HepG2 (cell line): ENCODE measurements around the gene STRADA. TPM values are rescaled to one million over a fixed set of nuclear protein-coding genes. Genes with fewer than 3 reads are reported as not detected.

Experiments
- ATAC-seq: fragments of 200-7000 bp; cut with Tn5 transposase; 3 replicates; pipeline ENCODE4 v1.9.1; 2020; ENCODE audit warnings: mild to moderate bottlenecking, moderate library complexity
- BruUV-seq: library from RNA; stranded (reverse); fragments of 400-500 nt; replicated peaks from 2 replicates; lab custom pipeline; 2021; lab: Mats Ljungman, UMichigan
- CTCF ChIA-PET: fragments of 300-600 bp; formaldehyde crosslinking; extraction: SDS; loops from one replicate; lab custom pipeline; 2021; ENCODE audit warnings: low total read pairs, inconsistent platforms, low intra/inter-chr PET ratio; lab: Yijun Ruan, JAX
- POLR2A ChIA-PET: fragments of 350-600 bp; sonication (Branson Sonifier 250); formaldehyde crosslinking; loops from one replicate; lab custom pipeline; 2020; ENCODE audit warnings: antibody characterized with exemption, inconsistent platforms; lab: Yijun Ruan, JAX
- DNase-seq: peaks from one replicate; pipeline ENCODE4 v3.0.0-alpha.2; 2015; ENCODE audit warnings: low spot score
- FAIRE-seq: peaks from 3 replicates; lab custom pipeline; 2011; peaks lifted over from hg19 to GRCh38; lab: Jason Lieb, UNC
- H2AFZ ChIP-seq: one replicate; pipeline ENCODE4 v1.6.1; 2011; ENCODE audit warnings: low read length, inconsistent platforms
- H3K27ac ChIP-seq: fragments of 300-600 bp; 3 replicates; pipeline ENCODE4 v1.8.0; 2011; ENCODE audit warnings: mixed run types, mild to moderate bottlenecking, mixed read lengths, low read length, inconsistent platforms; ENCODE audit not compliant: insufficient read depth; ENCODE audit errors: extremely low read length
- H3K27me3 ChIP-seq, 2 experiments: fragments of 200-600 bp in 1 of 2; 2 replicates in 1 of 2; 3 replicates in 1 of 2; pipeline versions ENCODE4 v1.6.0 to v1.8.0; 2011; ENCODE audit warnings: low read length in 2 of 2, mild to moderate bottlenecking in 2 of 2, moderate library complexity in 2 of 2, inconsistent platforms in 1 of 2; ENCODE audit not compliant: insufficient read depth in 2 of 2, control insufficient read depth in 1 of 2
- H3K36me3 ChIP-seq, 2 experiments: fragments of 200-600 bp in 1 of 2; replicated peaks in 1 of 2; 2 replicates in 1 of 2; 3 replicates in 1 of 2; pipeline versions ENCODE4 v1.5.1 to v1.8.0; 2011; ENCODE audit warnings: low read length in 2 of 2, inconsistent platforms in 1 of 2; ENCODE audit not compliant: insufficient read depth in 2 of 2, control insufficient read depth in 1 of 2
- H3K4me1 ChIP-seq: 2 replicates; pipeline ENCODE4 v1.5.1; 2012; ENCODE audit warnings: low read length, inconsistent platforms; ENCODE audit not compliant: insufficient read depth
- H3K4me2 ChIP-seq: 2 replicates; pipeline ENCODE4 v1.6.0; 2011; ENCODE audit warnings: low read depth, low read length, inconsistent platforms
- H3K4me3 ChIP-seq, 3 experiments: fragments of 200-600 bp in 1 of 3; sonication (generic), shearing (Covaris generic) in 1 of 3; replicated peaks in 1 of 3; 2 replicates each; pipeline ENCODE4 v1.5.1; 2011 to 2016; ENCODE audit warnings: low read length in 3 of 3, inconsistent platforms in 2 of 3, low read depth in 2 of 3, mild to moderate bottlenecking in 2 of 3, control low read depth in 1 of 3, mixed read lengths in 1 of 3; ENCODE audit not compliant: insufficient read depth in 1 of 3
- H3K79me2 ChIP-seq: one replicate; pipeline ENCODE4 v1.6.1; 2011; ENCODE audit warnings: low read length, inconsistent platforms; ENCODE audit not compliant: insufficient read depth
- H3K9ac ChIP-seq: 2 replicates; pipeline ENCODE4 v1.6.0; 2011; ENCODE audit warnings: mild to moderate bottlenecking, low read depth, low read length, inconsistent platforms; ENCODE audit not compliant: insufficient read depth
- H3K9me3 ChIP-seq: 2 replicates; pipeline ENCODE4 v1.5.1; 2012; ENCODE audit warnings: mild to moderate bottlenecking, low read length
- H4K20me1 ChIP-seq: 2 replicates; pipeline ENCODE4 v1.6.0; 2011; ENCODE audit warnings: inconsistent platforms, mild to moderate bottlenecking, low read length, moderate library complexity; ENCODE audit not compliant: insufficient read depth
- BRCA1 ChIP-seq: sonication (generic); formaldehyde crosslinking; IDR thresholded peaks from 2 replicates; pipeline ENCODE4 v1.4.0; 2020; ENCODE audit warnings: missing genetic modification reagents
- CREM ChIP-seq, 2 experiments: sonication (generic) in 1 of 2; formaldehyde crosslinking in 1 of 2; IDR thresholded peaks; 2 replicates each; pipeline versions ENCODE4 v1.4.0 to v1.6.1; 2016 to 2020; ENCODE audit warnings: antibody characterized with exemption in 1 of 2, mild to moderate bottlenecking in 1 of 2, missing genetic modification reagents in 1 of 2
- MBNL3 ChIP-seq: fragments of 250-450 bp; sonication (Bioruptor Pico); conservative IDR thresholded peaks from 2 replicates; pipeline ENCODE4 v1.8.0; 2022; ENCODE audit warnings: mild to moderate bottlenecking, inconsistent platforms
- RBFOX2 ChIP-seq: fragments of 200-400 bp; formaldehyde crosslinking; IDR thresholded peaks from 2 replicates; pipeline ENCODE4 v1.6.1; 2017; ENCODE audit warnings: low read depth, mild to moderate bottlenecking, low read length
- RFXAP ChIP-seq: sonication (generic); formaldehyde crosslinking; IDR thresholded peaks from 2 replicates; pipeline ENCODE4 v1.4.0; 2020; ENCODE audit warnings: missing genetic modification reagents, borderline replicate concordance
- ZNF17 ChIP-seq: sonication (generic); formaldehyde crosslinking; IDR thresholded peaks from 2 replicates; pipeline ENCODE4 v1.5.0; 2020; ENCODE audit warnings: mild to moderate bottlenecking, missing genetic modification reagents
- ZNF337 ChIP-seq: sonication (generic); formaldehyde crosslinking; IDR thresholded peaks from 2 replicates; pipeline ENCODE4 v1.5.1; 2020; ENCODE audit warnings: missing genetic modification reagents, low read depth, mild to moderate bottlenecking, borderline replicate concordance
- ZNF737 ChIP-seq: sonication (generic); formaldehyde crosslinking; IDR thresholded peaks from 2 replicates; pipeline ENCODE4 v1.5.0; 2020; ENCODE audit warnings: missing genetic modification reagents, mild to moderate bottlenecking, borderline replicate concordance
- ZNF883 ChIP-seq: sonication (generic); formaldehyde crosslinking; IDR thresholded peaks from 2 replicates; pipeline ENCODE4 v1.5.1; 2020; ENCODE audit warnings: mild to moderate bottlenecking, missing genetic modification reagents; ENCODE audit errors: not compliant biosample characterization
- WGBS: methylation state at CpG from one replicate; pipeline ENCODE4 v1.1.6; 2017; ENCODE audit warnings: low lambda C conversion rate; 5-methylcytosine and 5-hydroxymethylcytosine counted together
- in situ Hi-C: cut with HindIII; loops from 2 replicates; pipeline ENCODE4 v1.10.0; 2017; ENCODE audit warnings: low pct_unique_long_range_greater_than_20kb; ENCODE audit not compliant: extremely low pct_ligation_motif_present
- intact Hi-C: fragments of 100-400 bp; cut with micrococcal nuclease; formaldehyde crosslinking; loops from one replicate; pipeline ENCODE4 v1.10.0; 2022; ENCODE audit not compliant: unreplicated experiment
- polyA plus RNA-seq, 8 experiments: library from polyadenylated mRNA; depleted of rRNA in 3 of 8; stranded (reverse) in 7 of 8; unstranded in 1 of 8; fragments of >200 nt; fragmentation: Illumina TruSeq in 4 of 8; extraction: Trizol in 4 of 8; gene quantifications; 2 replicates each; pipeline versions ENCODE4 v1.2.1 to v1.2.3, GENCODE V29; 2011 to 2016; ENCODE audit warnings: low read depth in 4 of 8, missing spikeins in 1 of 8, mixed read lengths in 1 of 8; ENCODE audit not compliant: insufficient read depth in 1 of 8
- total RNA-seq, 5 experiments: library from RNA; depleted of rRNA; stranded (reverse); fragments of >200 nt; fragmentation: Illumina TruSeq; extraction: Trizol; gene quantifications; 2 replicates each; pipeline ENCODE4 v1.2.3, GENCODE V29; 2016; ENCODE audit warnings: low read depth in 1 of 5
- TF ChIP-seq, protein P1 (sequence below): sonication (generic); formaldehyde crosslinking; IDR thresholded peaks from 2 replicates; pipeline ENCODE4 v1.8.1; 2023; ENCODE audit warnings: missing genetic modification reagents, mild to moderate bottlenecking, borderline replicate concordance
- TF ChIP-seq, protein P2 (sequence below): sonication (generic); formaldehyde crosslinking; IDR thresholded peaks from 2 replicates; pipeline ENCODE4 v1.5.0; 2020; ENCODE audit warnings: mild to moderate bottlenecking, missing genetic modification reagents
- TF ChIP-seq, protein P3 (sequence below): sonication (generic); formaldehyde crosslinking; IDR thresholded peaks from 2 replicates; pipeline ENCODE4 v1.4.0; 2020; ENCODE audit warnings: mild to moderate bottlenecking, missing genetic modification reagents
- TF ChIP-seq, protein P4 (sequence below): sonication (generic); formaldehyde crosslinking; conservative IDR thresholded peaks from 2 replicates; pipeline ENCODE4 v1.4.0; 2020; ENCODE audit warnings: missing genetic modification reagents

The STRADA gene
- total and polyA plus RNA-seq, 2 of the 13 experiments (the other 11 are each of a cell fraction or from before 2014, with no cell fraction given), result 17.6 to 17.9 TPM

DNA sequence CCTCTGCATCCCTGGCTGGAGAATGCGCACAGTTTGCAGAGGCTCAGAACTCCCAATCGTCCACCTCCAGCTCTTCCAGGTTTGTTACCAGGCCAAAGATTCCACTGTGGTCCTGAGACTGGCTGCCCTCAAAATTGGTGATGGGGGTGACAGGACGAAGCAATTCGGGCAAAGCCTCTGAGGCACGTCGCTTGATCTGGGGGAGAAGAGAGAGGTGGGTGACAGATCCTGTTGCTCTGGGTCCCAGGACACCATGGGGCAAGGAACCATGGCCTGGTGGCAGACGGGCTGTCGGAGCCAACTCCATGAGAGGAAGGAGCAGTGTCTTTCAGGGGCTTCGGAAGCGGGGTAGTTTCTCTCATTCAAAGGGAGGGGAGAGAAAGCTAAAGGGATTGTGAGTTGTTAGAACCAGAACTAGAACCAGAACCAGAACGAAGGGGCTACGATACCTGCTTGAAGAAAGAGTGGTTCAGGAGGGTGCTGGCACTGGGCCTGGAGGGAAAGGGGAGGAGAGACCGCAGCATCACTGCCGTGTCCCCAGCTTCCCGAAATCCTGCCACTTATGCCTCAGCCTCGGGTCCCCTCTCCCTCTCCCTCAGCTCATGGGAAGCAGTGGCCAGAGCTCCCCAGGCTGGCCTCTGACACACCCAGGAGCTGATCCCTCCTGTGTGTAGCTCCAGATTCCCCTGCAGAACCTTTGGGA lies 37.9 kb downstream of the STRADA start:
- Histone ChIP-seq H3K79me2 (no peaks in the 10 kb centered on the region), H3K4me3 (no peak overlapping the region), H3K9ac (no peak overlapping the region), H3K27ac (no peak overlapping the region), H4K20me1 (no peaks in the 10 kb centered on the region), H3K4me1 (peaks cover 6% of the 10 kb centered on the region), H3K4me2 (no peak overlapping the region), H2AFZ (no peak overlapping the region), H3K27me3 (no peaks in the 10 kb centered on the region), H3K36me3 (peaks cover 1 to 5% of the 10 kb centered on the region in 2 experiments; a peak in 3 of 5 replicates), H3K9me3 (no peaks in the 10 kb centered on the region)
- in situ Hi-C loops (no loop called here), intact Hi-C loops (no loop called here)
- WGBS, result 90% methylated on average over 15 of the region's 16 CpGs
- CTCF ChIA-PET, result no interaction called here
- DNase-seq (no peak), ATAC-seq (no peak), FAIRE-seq (no peak)
- no peak for TF ChIP-seq ZNF337
- TF ChIP-seq, protein P1, sequence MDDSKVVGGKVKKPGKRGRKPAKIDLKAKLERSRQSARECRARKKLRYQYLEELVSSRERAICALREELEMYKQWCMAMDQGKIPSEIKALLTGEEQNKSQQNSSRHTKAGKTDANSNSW (CRISPR knock-in tag), result no peak
- TF ChIP-seq, protein P2, sequence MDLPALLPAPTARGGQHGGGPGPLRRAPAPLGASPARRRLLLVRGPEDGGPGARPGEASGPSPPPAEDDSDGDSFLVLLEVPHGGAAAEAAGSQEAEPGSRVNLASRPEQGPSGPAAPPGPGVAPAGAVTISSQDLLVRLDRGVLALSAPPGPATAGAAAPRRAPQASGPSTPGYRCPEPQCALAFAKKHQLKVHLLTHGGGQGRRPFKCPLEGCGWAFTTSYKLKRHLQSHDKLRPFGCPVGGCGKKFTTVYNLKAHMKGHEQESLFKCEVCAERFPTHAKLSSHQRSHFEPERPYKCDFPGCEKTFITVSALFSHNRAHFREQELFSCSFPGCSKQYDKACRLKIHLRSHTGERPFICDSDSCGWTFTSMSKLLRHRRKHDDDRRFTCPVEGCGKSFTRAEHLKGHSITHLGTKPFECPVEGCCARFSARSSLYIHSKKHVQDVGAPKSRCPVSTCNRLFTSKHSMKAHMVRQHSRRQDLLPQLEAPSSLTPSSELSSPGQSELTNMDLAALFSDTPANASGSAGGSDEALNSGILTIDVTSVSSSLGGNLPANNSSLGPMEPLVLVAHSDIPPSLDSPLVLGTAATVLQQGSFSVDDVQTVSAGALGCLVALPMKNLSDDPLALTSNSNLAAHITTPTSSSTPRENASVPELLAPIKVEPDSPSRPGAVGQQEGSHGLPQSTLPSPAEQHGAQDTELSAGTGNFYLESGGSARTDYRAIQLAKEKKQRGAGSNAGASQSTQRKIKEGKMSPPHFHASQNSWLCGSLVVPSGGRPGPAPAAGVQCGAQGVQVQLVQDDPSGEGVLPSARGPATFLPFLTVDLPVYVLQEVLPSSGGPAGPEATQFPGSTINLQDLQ (CRISPR knock-in tag), result no peak
- TF ChIP-seq ZNF883, result no peak
- no peak for TF ChIP-seq MBNL3 (CRISPR knock-in tag)
- no peak for TF ChIP-seq BRCA1 (CRISPR knock-in tag)
- no peak for TF ChIP-seq RFXAP (CRISPR knock-in tag)
- TF ChIP-seq CREM (IDR thresholded peaks at IDR 0.05), result no peak
- no peak for TF ChIP-seq CREM (CRISPR knock-in tag; IDR thresholded peaks at IDR 0.05)
- no peak for TF ChIP-seq ZNF737
- TF ChIP-seq RBFOX2, result no peak
- TF ChIP-seq, protein P3, sequence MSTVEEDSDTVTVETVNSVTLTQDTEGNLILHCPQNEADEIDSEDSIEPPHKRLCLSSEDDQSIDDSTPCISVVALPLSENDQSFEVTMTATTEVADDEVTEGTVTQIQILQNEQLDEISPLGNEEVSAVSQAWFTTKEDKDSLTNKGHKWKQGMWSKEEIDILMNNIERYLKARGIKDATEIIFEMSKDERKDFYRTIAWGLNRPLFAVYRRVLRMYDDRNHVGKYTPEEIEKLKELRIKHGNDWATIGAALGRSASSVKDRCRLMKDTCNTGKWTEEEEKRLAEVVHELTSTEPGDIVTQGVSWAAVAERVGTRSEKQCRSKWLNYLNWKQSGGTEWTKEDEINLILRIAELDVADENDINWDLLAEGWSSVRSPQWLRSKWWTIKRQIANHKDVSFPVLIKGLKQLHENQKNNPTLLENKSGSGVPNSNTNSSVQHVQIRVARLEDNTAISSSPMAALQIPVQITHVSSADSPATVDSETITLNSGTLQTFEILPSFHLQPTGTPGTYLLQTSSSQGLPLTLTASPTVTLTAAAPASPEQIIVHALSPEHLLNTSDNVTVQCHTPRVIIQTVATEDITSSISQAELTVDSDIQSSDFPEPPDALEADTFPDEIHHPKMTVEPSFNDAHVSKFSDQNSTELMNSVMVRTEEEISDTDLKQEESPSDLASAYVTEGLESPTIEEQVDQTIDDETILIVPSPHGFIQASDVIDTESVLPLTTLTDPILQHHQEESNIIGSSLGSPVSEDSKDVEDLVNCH (CRISPR knock-in tag), result no peak
- TF ChIP-seq ZNF17, result no peak
- TF ChIP-seq, protein P4, sequence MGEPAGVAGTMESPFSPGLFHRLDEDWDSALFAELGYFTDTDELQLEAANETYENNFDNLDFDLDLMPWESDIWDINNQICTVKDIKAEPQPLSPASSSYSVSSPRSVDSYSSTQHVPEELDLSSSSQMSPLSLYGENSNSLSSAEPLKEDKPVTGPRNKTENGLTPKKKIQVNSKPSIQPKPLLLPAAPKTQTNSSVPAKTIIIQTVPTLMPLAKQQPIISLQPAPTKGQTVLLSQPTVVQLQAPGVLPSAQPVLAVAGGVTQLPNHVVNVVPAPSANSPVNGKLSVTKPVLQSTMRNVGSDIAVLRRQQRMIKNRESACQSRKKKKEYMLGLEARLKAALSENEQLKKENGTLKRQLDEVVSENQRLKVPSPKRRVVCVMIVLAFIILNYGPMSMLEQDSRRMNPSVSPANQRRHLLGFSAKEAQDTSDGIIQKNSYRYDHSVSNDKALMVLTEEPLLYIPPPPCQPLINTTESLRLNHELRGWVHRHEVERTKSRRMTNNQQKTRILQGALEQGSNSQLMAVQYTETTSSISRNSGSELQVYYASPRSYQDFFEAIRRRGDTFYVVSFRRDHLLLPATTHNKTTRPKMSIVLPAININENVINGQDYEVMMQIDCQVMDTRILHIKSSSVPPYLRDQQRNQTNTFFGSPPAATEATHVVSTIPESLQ (CRISPR knock-in tag), result no peak
- POLR2A ChIA-PET, result no interaction called here
- BruUV-seq, result no TSS peak
